Caco-2 (cell line): Measurements from ENCODE around the gene SORCS2. TPM values are rescaled to one million over a fixed set of nuclear protein-coding genes. Genes with fewer than 3 reads are reported as not detected.

Experiments used
- BruUV-seq: library from RNA; stranded (reverse); fragments of 400-500 nt; replicated peaks from 2 replicates; lab custom pipeline; 2021; lab: Mats Ljungman, UMichigan
- CTCF ChIA-PET: fragments of 300-600 bp; sonication (Branson Sonifier 250); formaldehyde crosslinking; loops from one replicate; lab custom pipeline; 2022; ENCODE audit warnings: antibody characterized with exemption; lab: Charles Lee
- POLR2A ChIA-PET: fragments of 300-600 bp; sonication (Branson Sonifier 250); formaldehyde crosslinking; loops from one replicate; lab custom pipeline; 2022; ENCODE audit warnings: antibody characterized with exemption; lab: Charles Lee
- DNase-seq, 2 experiments: peaks; one replicate each; pipeline versions ENCODE4 v3.0.0 to v3.0.0-alpha.2; 2020 to 2022
- H3K27me3 ChIP-seq: replicated peaks from 2 replicates; pipeline ENCODE4 v1.6.0; 2011; ENCODE audit warnings: low read length; ENCODE audit not compliant: control insufficient read depth, insufficient read depth
- H3K36me3 ChIP-seq: 2 replicates; pipeline ENCODE4 v1.5.1; 2011; ENCODE audit warnings: low read length; ENCODE audit not compliant: control insufficient read depth, insufficient read depth
- H3K4me1 ChIP-seq: fragments of 250-450 bp; sonication (Bioruptor Pico); 2 replicates; pipeline ENCODE4 v1.5.1; 2020; ENCODE audit warnings: mild to moderate bottlenecking
- H3K4me3 ChIP-seq: 2 replicates; pipeline ENCODE4 v1.5.1; 2011; ENCODE audit warnings: low read depth, mild to moderate bottlenecking, control low read depth, low read length
- H3K9me3 ChIP-seq: fragments of 250-450 bp; sonication (Bioruptor Pico); 2 replicates; pipeline ENCODE4 v1.5.1; 2020; ENCODE audit warnings: mild to moderate bottlenecking, moderate library complexity
- H3K27ac Mint-ChIP-seq: one replicate; pipeline ENCODE4 v1.8.0; 2022; ENCODE audit warnings: mixed read lengths; ENCODE audit not compliant: unreplicated experiment
- H3K27me3 Mint-ChIP-seq: one replicate; pipeline ENCODE4 v1.8.0; 2022; ENCODE audit warnings: mixed read lengths; ENCODE audit not compliant: insufficient read depth, unreplicated experiment
- H3K36me3 Mint-ChIP-seq: one replicate; pipeline ENCODE4 v1.8.0; 2022; ENCODE audit warnings: mild to moderate bottlenecking, mixed read lengths; ENCODE audit not compliant: insufficient read depth, unreplicated experiment
- H3K4me1 Mint-ChIP-seq: one replicate; pipeline ENCODE4 v1.8.0; 2022; ENCODE audit warnings: low read depth, mixed read lengths; ENCODE audit not compliant: unreplicated experiment
- H3K4me3 Mint-ChIP-seq: one replicate; pipeline ENCODE4 v1.8.0; 2022; ENCODE audit warnings: mild to moderate bottlenecking, moderate library complexity, mixed read lengths; ENCODE audit not compliant: unreplicated experiment
- H3K9me3 Mint-ChIP-seq: one replicate; pipeline ENCODE4 v1.8.0; 2022; ENCODE audit warnings: mixed read lengths; ENCODE audit not compliant: unreplicated experiment
- intact Hi-C: fragments of 100-400 bp; cut with micrococcal nuclease; formaldehyde crosslinking; loops from one replicate; pipeline ENCODE4 v1.10.0; 2022; ENCODE audit not compliant: unreplicated experiment
- total RNA-seq: library from RNA; stranded (reverse); gene quantifications from 2 replicates; pipeline ENCODE4 v1.2.3, GENCODE V29; 2022
- TF ChIP-seq, protein P1 (sequence below), 2 experiments: fragments of 200-600 bp in 1 of 2; IDR thresholded peaks; 1 replicate in 1 of 2; 2 replicates in 1 of 2; pipeline versions ENCODE4 v1.5.1 to v1.8.0; 2011 to 2022; ENCODE audit warnings: antibody characterized with exemption in 1 of 2, control low read depth in 1 of 2, inconsistent platforms in 1 of 2, low read depth in 1 of 2, low read length in 1 of 2, mild to moderate bottlenecking in 1 of 2, moderate library complexity in 1 of 2; ENCODE audit not compliant: insufficient read depth in 1 of 2, severe bottlenecking in 1 of 2, unreplicated experiment in 1 of 2

The SORCS2 gene
- total RNA-seq, 1 experiment from 2014 or later = 1.6 TPM

GRCh38 chr4:7693711-7694110 is 501.4 kb downstream of the SORCS2 start:
- H3K9me3 ChIP-seq = no peaks in the 10 kb centered on the region
- no peak for DNase-seq
- H3K4me3 ChIP-seq = no peak overlapping the region
- TF ChIP-seq, protein P1, sequence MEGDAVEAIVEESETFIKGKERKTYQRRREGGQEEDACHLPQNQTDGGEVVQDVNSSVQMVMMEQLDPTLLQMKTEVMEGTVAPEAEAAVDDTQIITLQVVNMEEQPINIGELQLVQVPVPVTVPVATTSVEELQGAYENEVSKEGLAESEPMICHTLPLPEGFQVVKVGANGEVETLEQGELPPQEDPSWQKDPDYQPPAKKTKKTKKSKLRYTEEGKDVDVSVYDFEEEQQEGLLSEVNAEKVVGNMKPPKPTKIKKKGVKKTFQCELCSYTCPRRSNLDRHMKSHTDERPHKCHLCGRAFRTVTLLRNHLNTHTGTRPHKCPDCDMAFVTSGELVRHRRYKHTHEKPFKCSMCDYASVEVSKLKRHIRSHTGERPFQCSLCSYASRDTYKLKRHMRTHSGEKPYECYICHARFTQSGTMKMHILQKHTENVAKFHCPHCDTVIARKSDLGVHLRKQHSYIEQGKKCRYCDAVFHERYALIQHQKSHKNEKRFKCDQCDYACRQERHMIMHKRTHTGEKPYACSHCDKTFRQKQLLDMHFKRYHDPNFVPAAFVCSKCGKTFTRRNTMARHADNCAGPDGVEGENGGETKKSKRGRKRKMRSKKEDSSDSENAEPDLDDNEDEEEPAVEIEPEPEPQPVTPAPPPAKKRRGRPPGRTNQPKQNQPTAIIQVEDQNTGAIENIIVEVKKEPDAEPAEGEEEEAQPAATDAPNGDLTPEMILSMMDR (IDR thresholded peaks at IDR 0.05; ENCODE audit: insufficient read depth in 1 of 2, low read depth in 1 of 2, low read length in 1 of 2, severe bottlenecking in 1 of 2, unreplicated experiment in 1 of 2) = no peak
- no peaks in the 10 kb centered on the region for H3K36me3 ChIP-seq
- no peaks in the 10 kb centered on the region for H3K4me1 Mint-ChIP-seq
- no peaks in the 10 kb centered on the region for H3K4me1 ChIP-seq
- no peaks in the 10 kb centered on the region for H3K9me3 Mint-ChIP-seq
- H3K27me3 ChIP-seq = no peaks in the 10 kb centered on the region
- intact Hi-C loops = no loop called here
- no peaks in the 10 kb centered on the region for H3K36me3 Mint-ChIP-seq
- BruUV-seq = no TSS peak
- no peak overlapping the region for H3K4me3 Mint-ChIP-seq
- peaks cover 6% of the 10 kb centered on the region for H3K27me3 Mint-ChIP-seq
- ChIA-PET POLR2A (no interaction called here), CTCF (no interaction called here)
- H3K27ac Mint-ChIP-seq = no peak overlapping the region

- Histone ChIP-seq H3K4me1 (no peaks in the 10 kb centered on the region), H3K4me3 (no peak overlapping the region), H3K36me3 (no peaks in the 10 kb centered on the region), H3K27me3 (no peaks in the 10 kb centered on the region), H3K9me3 (no peaks in the 10 kb centered on the region)
- TF ChIP-seq, protein P1 (IDR thresholded peaks at IDR 0.05; ENCODE audit: insufficient read depth in 1 of 2, low read depth in 1 of 2, low read length in 1 of 2, severe bottlenecking in 1 of 2, unreplicated experiment in 1 of 2) = no peak
- POLR2A ChIA-PET = no interaction called here
- intact Hi-C loops = no loop called here
- H3K9me3 Mint-ChIP-seq = no peaks in the 10 kb centered on the region
- H3K4me3 Mint-ChIP-seq = no peak overlapping the region
- no peaks in the 10 kb centered on the region for H3K36me3 Mint-ChIP-seq
- DNase-seq = no peak
- H3K4me1 Mint-ChIP-seq = no peaks in the 10 kb centered on the region
- peaks cover 6% of the 10 kb centered on the region for H3K27me3 Mint-ChIP-seq
- CTCF ChIA-PET = no interaction called here
- no peak overlapping the region for H3K27ac Mint-ChIP-seq
- BruUV-seq = no TSS peak
These were observed 502.0 kb downstream of the SORCS2 start for GRCh38 chr4:7694324-7694723.

- Mint-ChIP-seq H3K4me3 (no peak overlapping the region), H3K9me3 (no peaks in the 10 kb centered on the region), H3K27ac (no peak overlapping the region), H3K36me3 (no peaks in the 10 kb centered on the region), H3K4me1 (no peaks in the 10 kb centered on the region), H3K27me3 (peaks cover 6% of the 10 kb centered on the region)
- ChIA-PET POLR2A (no interaction called here), CTCF (no interaction called here)
- DNase-seq = no peak
- Histone ChIP-seq H3K4me1 (no peaks in the 10 kb centered on the region), H3K27me3 (no peaks in the 10 kb centered on the region), H3K36me3 (no peaks in the 10 kb centered on the region), H3K9me3 (no peaks in the 10 kb centered on the region), H3K4me3 (no peak overlapping the region)
- BruUV-seq = no TSS peak
- TF ChIP-seq, protein P1 (IDR thresholded peaks at IDR 0.05; ENCODE audit: insufficient read depth in 1 of 2, low read depth in 1 of 2, low read length in 1 of 2, severe bottlenecking in 1 of 2, unreplicated experiment in 1 of 2) = no peak
- intact Hi-C loops = no loop called here
These were observed 505.0 kb downstream of the SORCS2 start for GRCh38 chr4:7697343-7697742.
